HG03469 (cell line): ENCODE data around the gene NOMO2.
"Not testable (repeated sequence)": the region's sequence is repeated elsewhere in the genome, so short reads cannot be mapped to it uniquely, and the experiment has no call there.

Experiments
- ATAC-seq: cut with Tn5 transposase; IDR thresholded peaks from one replicate; pipeline ENCODE4 v1.9.1; 2021; ENCODE audit warnings: mild to moderate bottlenecking, moderate library complexity, moderate number of reproducible peaks; ENCODE audit not compliant: unreplicated experiment

Gene NOMO2

GRCh38 chr16:18561727-18562314 lies at the start of gene NOMO2:
NOMO2 (minus strand) TSS chr16:18562097; CDS start chr16:18562040, 57 bp downstream.
- peak; percentile 73 for ATAC-seq

- ATAC-seq = not testable (repeated sequence)
Measured at GRCh38 chr16:18610147-18610803, 48.4 kb upstream of the NOMO2 start.

DNA sequence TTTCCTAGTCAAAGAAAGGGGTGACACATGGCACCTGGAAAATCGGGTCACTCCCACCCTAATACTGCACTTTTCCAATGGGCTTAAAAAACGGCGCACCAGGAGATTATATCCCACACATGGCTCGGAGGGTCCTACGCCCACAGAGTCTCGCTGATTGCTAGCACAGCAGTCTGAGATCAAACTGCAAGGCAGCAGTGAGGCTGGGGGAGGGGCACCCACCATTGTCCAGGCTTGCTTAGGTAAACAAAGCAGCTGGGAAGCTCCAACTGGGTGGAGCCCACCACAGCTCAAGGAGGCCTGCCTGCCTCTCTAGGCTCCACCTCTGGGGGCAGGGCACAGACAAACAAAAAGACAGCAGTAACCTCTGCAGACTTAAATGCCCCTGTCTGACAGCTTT lies 46.4 kb upstream of the NOMO2 start:
- ATAC-seq = not testable (repeated sequence)

DNA sequence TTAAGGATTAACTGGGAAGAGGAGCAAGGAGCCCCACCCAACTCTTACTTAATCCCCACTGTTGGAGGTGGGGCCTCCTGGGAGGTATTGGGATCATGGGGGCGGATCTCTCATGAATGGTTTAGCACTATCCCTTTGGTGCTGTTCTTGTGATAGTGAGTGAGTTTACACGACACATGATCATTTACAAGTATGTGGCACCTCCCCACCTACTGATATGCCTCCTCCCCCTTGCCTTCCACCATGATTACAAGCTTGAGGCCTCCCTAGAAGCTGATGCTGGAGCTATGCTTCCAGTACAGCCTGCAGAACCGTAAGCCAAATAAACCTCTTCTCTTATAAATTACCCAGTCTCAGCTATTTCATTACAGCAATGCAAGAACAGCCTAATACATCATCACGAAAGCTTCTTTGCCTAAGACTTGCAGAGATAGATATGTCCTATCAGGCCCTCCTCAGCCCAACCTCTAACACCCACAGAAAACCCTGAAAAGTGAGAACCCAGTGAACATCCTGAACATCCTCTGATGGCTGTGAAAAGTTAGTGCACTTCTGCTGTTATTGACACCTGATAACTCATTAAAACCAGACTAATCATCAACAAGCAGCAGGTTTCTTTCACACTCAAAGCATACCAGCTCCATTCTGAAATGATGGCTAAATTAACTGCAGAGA lies 41.8 kb upstream of the NOMO2 start:
- not testable (repeated sequence) for ATAC-seq

DNA sequence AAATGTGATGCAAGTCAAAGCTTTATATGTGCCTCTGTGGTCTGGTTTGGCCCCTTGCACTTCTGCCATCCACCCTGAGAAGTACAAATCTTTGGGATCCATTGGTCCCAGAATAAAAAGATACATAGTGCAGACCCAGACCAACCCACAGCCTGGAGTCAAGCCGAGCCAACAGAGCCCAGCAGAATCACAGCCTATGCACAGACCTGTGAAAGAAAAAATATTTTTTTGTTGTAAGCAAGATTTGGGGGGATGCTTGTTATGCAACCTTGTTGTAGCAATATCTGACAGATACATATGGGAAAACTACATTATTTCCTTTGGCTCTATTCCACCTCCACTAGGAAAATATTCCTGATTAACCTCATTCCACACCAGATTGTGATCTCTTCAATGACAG lies 36.7 kb upstream of the NOMO2 start:
- ATAC-seq = not testable (repeated sequence)

DNA sequence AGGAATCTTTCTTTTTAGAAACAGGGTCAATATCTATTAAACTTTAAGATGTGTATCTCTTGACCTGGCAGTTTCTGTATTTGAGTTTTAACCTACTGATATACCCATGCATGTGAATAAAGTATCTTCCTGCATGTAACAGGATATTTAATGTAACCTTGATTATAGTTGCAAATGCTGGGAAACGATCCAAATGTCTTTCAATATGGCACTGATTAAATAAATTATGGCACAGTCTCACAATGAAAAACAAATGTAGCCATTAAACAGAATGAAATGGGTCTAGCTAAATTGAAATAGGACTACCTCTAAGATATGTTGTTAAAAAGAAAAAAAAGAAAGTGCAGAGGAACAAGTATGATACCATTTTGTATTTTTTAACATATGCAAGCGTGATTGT lies 35.8 kb upstream of the NOMO2 start:
- ATAC-seq = not testable (repeated sequence)

DNA sequence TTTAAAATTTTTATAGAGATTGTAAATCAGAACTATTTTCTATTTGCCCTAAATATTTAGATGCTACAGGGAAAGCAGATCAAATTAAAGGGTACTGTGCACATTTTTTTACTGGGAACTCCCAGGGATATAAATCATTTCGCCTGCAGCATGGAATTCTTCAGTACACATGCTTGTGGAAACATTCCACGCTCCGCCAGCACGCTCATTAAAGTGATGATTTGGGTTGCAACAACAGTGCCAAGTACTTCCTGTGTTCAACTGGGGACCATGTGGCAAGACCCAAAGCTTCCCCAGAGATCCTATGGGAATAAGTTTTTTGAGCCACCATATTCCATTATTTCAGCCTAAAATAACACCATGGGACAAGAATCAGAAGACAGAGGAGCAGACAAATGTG lies 35.4 kb upstream of the NOMO2 start:
- ATAC-seq = not testable (repeated sequence)

DNA sequence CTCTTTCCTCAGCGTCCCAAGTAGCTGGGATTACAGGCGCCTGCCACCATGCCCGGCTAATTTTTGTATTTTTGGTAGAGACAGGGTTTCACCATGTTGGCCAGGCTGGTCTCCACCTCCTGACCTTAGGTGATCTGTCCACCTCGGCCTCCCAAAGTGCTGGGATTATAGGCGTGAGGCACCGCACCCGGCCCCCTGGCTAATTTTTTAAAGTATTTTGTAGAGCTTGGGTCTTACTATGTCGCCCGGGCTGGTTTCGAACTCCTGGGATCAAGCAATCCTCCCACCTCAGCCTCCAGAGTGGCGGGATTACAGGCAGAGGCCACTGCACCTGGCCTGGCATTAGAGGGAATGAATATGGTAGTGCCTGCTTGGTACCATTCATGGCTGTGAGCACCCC lies 33.9 kb upstream of the NOMO2 start:
- ATAC-seq = not testable (repeated sequence)

GRCh38 chr16:18594880-18595279 lies 33.0 kb upstream of the NOMO2 start:
- not testable (repeated sequence) for ATAC-seq

DNA sequence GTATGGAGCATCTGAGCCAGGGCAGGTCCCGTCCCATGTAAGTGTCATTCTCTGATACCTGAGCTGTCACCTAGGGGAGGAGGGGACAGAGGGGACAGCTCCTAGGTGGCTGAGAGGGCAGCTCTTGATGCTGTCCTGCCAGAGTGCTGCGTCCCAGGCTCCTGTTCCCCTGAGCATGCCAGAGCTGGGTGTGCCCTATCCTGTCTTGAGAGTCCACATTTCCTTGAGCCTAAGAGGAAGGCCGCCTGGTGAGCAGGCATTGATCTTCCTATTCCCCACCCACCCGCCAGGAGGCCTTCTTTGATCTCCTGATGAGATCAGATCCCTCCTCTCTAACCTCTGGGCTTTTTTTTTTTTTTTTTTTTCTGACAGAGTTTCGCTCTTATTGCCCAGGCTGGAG lies 32.0 kb upstream of the NOMO2 start:
- not testable (repeated sequence) for ATAC-seq

- not testable (repeated sequence) for ATAC-seq
Measured at GRCh38 chr16:18592982-18593381, 31.1 kb upstream of the NOMO2 start.

- ATAC-seq = not testable (repeated sequence)
Measured at GRCh38 chr16:18591908-18592307, 30.0 kb upstream of the NOMO2 start.

DNA sequence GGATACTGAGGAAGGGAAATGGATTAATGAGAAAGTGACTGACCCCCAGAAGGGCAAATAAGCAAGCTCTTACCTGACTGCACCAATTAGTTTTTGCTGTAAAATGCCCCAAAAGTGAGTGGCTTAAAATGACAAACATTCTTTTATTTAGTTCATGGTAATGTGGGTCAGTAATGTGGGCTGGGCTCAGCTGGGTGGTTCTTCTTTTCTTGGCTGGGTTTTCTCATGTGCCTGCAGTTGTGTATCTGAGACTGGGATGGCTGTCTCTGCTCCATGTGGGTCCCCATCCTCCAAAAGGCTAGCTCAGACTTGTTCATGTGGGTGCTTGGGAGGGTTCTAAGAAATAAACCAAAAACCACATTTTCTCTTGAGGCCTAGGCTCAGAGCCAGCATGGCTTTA lies 29.5 kb upstream of the NOMO2 start:
- ATAC-seq = not testable (repeated sequence)

DNA sequence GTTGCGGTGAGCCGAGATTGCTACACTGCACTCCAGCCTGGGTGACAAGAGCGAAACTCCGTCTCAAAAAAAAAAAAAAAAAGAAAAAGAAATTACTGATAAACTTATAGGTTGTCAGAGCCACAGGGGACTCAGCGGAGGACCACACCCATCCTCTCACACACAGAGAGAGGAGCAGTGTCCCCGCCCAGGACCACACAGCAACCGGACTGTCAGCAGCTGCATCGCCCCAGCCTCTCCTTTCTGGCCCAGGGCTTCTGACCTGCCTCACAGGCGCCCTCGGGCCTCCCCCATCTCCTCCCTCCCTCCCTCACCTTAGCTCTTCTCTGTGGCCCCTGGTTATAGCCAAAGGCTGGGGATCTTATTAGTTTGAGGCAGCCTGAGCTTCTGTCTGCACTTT lies 27.9 kb upstream of the NOMO2 start:
- not testable (repeated sequence) for ATAC-seq

DNA sequence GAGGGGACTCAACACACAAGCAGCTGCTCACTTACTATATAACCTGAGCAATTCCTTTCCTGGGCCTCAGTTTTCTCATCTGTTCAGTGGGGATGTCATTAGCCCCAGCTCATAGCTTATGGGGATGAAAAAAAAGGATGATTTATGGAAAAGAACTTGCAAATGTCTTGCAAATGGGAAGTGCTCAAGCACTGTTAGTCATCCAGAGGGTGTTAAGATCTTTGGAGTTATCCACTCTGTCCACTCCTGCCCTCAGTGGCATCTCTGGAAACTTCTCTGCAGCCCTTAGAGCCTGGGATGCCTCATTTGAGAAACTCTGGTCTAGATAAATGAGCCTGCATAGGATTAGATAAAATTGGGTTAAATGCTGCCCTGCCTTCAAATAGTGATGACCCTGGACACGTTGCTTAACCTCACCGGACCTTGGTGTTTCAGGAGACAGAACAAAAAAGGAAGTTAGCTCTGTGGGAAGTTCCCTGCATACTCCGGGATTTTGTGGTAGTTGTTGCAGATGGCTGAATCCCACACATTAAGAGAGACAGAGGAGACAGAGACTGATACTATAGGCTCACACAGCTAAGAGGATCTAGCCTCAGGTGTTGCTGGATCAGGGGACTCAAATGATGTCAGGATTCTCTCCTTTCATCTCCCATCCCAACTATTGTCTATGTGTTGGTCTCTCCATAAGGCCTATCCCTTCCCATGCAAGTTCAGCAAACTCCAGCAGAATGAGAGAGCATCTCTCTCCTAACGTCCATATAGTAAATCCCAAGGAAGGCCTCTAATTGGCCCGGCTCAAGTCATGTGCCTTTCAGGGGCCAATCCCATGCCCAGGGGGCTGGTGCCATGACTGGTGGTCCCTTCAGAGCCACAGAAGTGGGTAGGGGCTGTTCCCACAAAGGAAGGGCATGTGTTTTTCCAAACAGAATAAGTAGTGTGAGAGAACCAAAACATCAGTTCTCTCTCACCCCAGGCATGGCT lies 25.0 kb upstream of the NOMO2 start:
- not testable (repeated sequence) for ATAC-seq

DNA sequence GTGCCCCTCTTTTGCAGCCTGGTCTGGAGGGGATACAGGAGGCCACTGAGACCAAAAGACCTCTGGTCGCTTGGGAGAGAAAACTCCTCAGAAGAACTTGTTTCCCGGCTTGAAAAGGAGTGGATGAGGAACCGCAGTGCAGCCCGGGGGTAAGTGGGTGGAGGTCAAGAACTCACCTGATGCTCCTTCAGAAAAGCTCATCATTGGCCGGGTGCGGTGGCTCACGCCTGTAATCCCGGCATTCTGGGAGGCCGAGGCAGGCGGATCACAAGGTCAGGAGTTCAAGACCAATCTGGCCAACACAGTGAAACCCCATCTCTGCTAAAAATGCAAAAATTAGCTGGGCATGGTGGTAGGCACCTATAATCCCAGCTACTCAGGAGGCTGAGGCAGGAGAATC lies 23.9 kb upstream of the NOMO2 start:
- not testable (repeated sequence) for ATAC-seq

- no peak for ATAC-seq
Measured at GRCh38 chr16:18582902-18583301, 21.0 kb upstream of the NOMO2 start.

DNA sequence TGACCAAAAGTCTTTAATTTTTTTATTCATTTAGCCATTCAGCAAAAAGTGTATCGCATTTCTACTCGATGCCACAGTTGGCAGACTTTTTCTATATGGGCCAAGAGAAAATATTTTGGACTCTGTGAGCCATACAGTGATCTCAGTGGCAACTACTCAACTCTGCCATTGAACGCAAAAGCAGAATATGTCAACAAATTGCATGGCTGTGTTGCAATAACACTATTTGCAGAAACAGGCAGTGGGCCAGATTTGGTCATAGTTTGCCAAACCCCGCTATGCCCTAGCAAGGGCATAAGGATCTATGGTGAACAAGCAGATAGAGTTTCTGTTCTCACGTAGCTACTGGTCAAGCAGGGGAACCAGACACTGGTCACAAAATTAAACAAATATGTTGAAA lies 18.5 kb upstream of the NOMO2 start:
- not testable (repeated sequence) for ATAC-seq

GRCh38 chr16:18579261-18579660 lies 17.4 kb upstream of the NOMO2 start:
- ATAC-seq = not testable (repeated sequence)

DNA sequence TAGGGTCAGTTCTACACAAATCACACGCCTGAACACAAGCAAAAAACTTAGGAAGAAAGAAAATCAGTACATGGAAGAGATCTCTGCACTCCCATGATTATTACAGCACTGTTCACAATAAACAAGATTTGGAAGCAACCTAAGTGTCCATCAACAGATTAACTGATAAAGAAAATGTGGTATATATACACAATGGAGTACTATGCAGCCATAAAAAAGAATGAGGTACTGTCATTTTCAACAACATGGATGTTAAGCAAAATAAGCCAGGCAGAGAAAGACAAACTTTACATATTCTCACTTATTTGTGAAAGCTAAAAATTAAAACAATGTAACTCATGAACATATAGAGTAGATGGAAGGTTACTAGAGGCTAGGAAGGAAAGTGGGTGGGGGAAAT lies 16.0 kb upstream of the NOMO2 start:
- ATAC-seq = not testable (repeated sequence)

GRCh38 chr16:18575945-18576344 lies 14.0 kb upstream of the NOMO2 start:
- ATAC-seq = not testable (repeated sequence)
